Measurements from ENCODE around the gene WDR6. TPM values are rescaled to one million over a fixed set of nuclear protein-coding genes. Genes with fewer than 3 reads are reported as not detected.

WDR6 gene
- total RNA-seq, 2 donors from 2014 or later = 109 to 136 TPM

DNA sequence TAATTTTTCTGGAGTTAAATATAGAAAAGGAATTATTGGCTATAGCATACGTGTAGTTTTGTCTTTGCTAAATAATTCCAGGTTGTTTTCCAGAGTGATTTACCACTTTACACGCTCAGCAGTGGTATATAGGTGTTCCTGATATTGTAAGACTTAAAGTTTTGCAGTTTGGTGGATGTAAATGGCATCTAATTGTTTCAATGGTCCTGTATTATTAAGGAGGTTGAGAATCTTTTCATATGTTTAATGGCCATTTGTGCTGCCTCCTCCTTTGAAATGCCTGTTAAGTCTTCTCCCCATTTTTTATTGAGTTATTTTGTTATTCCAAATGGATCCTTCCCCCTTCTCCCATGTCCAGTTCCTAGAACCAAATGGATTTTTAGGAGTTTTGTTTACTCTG lies 43.6 kb upstream of the WDR6 start:
- no peaks in the 10 kb centered on the region for H3K27me3 ChIP-seq
- 80 to 84% methylated on average over 2 of the region's 2 CpGs for WGBS, 2 donors
- H3K4me3 ChIP-seq = no peak overlapping the region
- H3K27ac ChIP-seq = no peak overlapping the region
- H3K36me3 ChIP-seq (replicated peaks in 1 of 2; ENCODE audit: insufficient read depth in 1 of 2, low read depth in 2 of 2) = peaks cover 0 to 18% of the 10 kb centered on the region in 2 donors
- no peaks in the 10 kb centered on the region for H3K9me3 ChIP-seq
- no peak for TF ChIP-seq CTCF (IDR thresholded peaks at IDR 0.05)
- no peaks in the 10 kb centered on the region for H3K4me1 ChIP-seq
- intact Hi-C loops (cut with DNase I) = no loop called here
- no peak for DNase-seq
- no peak for ATAC-seq

DNA sequence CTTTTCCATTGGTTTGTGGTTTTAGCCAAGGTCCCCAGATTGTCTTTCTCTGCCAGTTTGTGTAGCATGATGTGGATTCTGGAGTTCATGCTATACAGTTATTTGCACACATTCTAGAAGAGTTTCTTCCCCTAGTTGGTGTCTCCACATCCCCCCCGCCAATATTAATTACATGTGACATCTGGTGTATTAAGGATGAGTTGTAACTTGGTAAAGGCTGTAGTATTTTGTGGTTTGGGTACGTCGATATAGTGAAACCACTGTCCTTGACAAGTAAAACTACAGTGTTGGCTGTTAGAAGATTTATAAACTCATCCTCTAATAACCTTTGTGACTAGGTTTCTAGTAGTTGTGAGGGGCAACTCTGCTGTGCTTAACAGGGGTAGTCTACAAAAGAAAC lies 40.8 kb upstream of the WDR6 start:
- no peaks in the 10 kb centered on the region for H3K4me1 ChIP-seq
- H3K27me3 ChIP-seq = no peaks in the 10 kb centered on the region
- H3K36me3 ChIP-seq (replicated peaks in 1 of 2; ENCODE audit: insufficient read depth in 1 of 2, low read depth in 2 of 2) = peaks cover 10 to 36% of the 10 kb centered on the region in 2 donors
- ATAC-seq = no peak
- intact Hi-C loops (cut with DNase I) = no loop called here
- H3K27ac ChIP-seq = no peak overlapping the region
- TF ChIP-seq CTCF (IDR thresholded peaks at IDR 0.05) = no peak
- TF ChIP-seq POLR2A (IDR thresholded peaks at IDR 0.05) = no peak
- no peaks in the 10 kb centered on the region for H3K9me3 ChIP-seq
- H3K4me3 ChIP-seq = no peak overlapping the region
- DNase-seq = no peak
- WGBS, 2 donors = 84 to 89% methylated on average over 3 of the region's 3 CpGs

- intact Hi-C loops (cut with DNase I) = no loop called here
- 90% methylated on average over 6 to 7 of the region's 7 CpGs for WGBS, 2 donors
- TF ChIP-seq POLR2A (IDR thresholded peaks at IDR 0.05) = no peak
- TF ChIP-seq CTCF (IDR thresholded peaks at IDR 0.05) = no peak
- DNase-seq (no peak), ATAC-seq (no peak)
- Histone ChIP-seq H3K36me3 (replicated peaks in 1 of 2; ENCODE audit: insufficient read depth in 1 of 2, low read depth in 2 of 2) (peaks cover 10 to 40% of the 10 kb centered on the region in 2 donors), H3K4me1 (no peaks in the 10 kb centered on the region), H3K4me3 (no peak overlapping the region), H3K27ac (no peak overlapping the region), H3K27me3 (no peaks in the 10 kb centered on the region), H3K9me3 (no peaks in the 10 kb centered on the region)
Measured at GRCh38 chr3:48966876-48967361, 40.3 kb upstream of the WDR6 start.

- DNase-seq (no peak), ATAC-seq (no peak)
- peaks cover 24 to 57% of the 10 kb centered on the region in 2 donors for H3K36me3 ChIP-seq (replicated peaks in 1 of 2; ENCODE audit: insufficient read depth in 1 of 2, low read depth in 2 of 2)
- H3K4me1 ChIP-seq = no peaks in the 10 kb centered on the region
- H3K27me3 ChIP-seq = no peaks in the 10 kb centered on the region
- intact Hi-C loops (cut with DNase I) = no loop called here
- no peak for TF ChIP-seq POLR2A (IDR thresholded peaks at IDR 0.05)
- TF ChIP-seq CTCF (IDR thresholded peaks at IDR 0.05) = no peak
- H3K9me3 ChIP-seq = no peaks in the 10 kb centered on the region
- no peak overlapping the region for H3K4me3 ChIP-seq
- 92 to 94% methylated on average over 5 to 6 of the region's 6 CpGs for WGBS, 2 donors
- H3K27ac ChIP-seq = no peak overlapping the region
Measured at GRCh38 chr3:48970586-48970985, 36.6 kb upstream of the WDR6 start.

DNA sequence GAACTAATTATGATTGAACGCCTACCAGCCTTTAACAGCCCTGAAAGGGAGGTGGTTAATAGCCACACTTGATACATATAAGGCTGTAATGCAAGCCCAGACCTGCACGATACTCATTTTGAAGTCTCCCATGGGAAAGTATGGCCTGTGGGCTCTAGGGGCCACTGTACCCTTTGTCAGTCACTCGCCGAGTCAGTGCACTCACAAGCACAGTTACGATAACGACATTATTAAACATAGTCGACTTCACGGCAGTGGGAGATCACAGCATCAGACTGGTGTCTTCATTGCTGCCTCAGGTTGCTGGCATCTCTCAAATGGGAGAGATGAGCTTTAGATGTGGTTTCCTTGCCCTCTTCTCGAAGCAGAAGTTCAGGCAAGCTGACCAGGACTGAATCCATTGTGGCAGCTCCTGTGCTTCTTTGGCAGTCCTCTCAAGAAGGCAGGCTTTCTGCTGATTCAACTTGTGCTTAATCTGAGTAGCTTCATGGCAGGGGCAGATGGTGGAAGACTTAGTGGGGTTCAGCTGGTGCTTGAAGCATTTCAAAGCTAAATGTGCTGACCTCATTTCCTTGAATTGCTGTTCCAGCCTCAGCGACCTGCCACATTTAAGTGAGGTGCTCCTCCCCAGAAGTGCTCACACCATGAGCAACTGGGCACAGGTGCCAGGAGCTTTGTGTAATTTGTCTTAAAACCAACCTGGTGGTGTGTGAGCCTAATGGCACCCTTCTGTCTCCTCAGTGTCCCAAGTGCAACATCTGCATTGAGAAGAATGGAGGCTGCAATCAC lies 32.9 kb upstream of the WDR6 start:
- no peak overlapping the region for H3K4me3 ChIP-seq
- H3K27me3 ChIP-seq = no peaks in the 10 kb centered on the region
- peaks cover 28 to 60% of the 10 kb centered on the region in 2 donors for H3K36me3 ChIP-seq (replicated peaks in 1 of 2; ENCODE audit: insufficient read depth in 1 of 2, low read depth in 2 of 2)
- intact Hi-C loops (cut with DNase I) = no loop called here
- DNase-seq (no peak), ATAC-seq (no peak)
- no peak overlapping the region for H3K27ac ChIP-seq
- TF ChIP-seq CTCF (IDR thresholded peaks at IDR 0.05) (no peak), POLR2A (IDR thresholded peaks at IDR 0.05) (no peak)
- 86 to 87% methylated on average over 9 to 10 of the region's 10 CpGs for WGBS, 2 donors
- H3K4me1 ChIP-seq = no peaks in the 10 kb centered on the region
- no peaks in the 10 kb centered on the region for H3K9me3 ChIP-seq

Data from body of pancreas (tissue), 4 donors.